HepG2 (cell line): Measurements from ENCODE around the gene PIP4K2B. TPM values are rescaled to one million over a fixed set of nuclear protein-coding genes. Genes with fewer than 3 reads are reported as not detected.

ENCODE experiments used
- BCL6 ChIP-seq: IDR thresholded peaks from 2 replicates; pipeline ENCODE4 v1.6.1; 2016; ENCODE audit warnings: missing genetic modification reagents, missing compliant biosample characterization
- CEBPB ChIP-seq: IDR thresholded peaks from 2 replicates; pipeline ENCODE4 v1.6.1; 2011; ENCODE audit warnings: low read depth, low read length, improper control_type of control experiment, borderline replicate concordance
- ELF1 ChIP-seq: sonication (generic); formaldehyde crosslinking; IDR thresholded peaks from 2 replicates; pipeline ENCODE4 v1.4.0; 2020; ENCODE audit warnings: missing genetic modification reagents
- GATAD1 ChIP-seq: IDR thresholded peaks from 2 replicates; pipeline ENCODE4 v1.6.1; 2016; ENCODE audit warnings: missing genetic modification reagents, missing compliant biosample characterization
- GLI4 ChIP-seq: sonication (generic); formaldehyde crosslinking; IDR thresholded peaks from 2 replicates; pipeline ENCODE4 v1.5.1; 2020; ENCODE audit warnings: missing genetic modification reagents, mild to moderate bottlenecking, moderate library complexity, borderline replicate concordance
- HES4 ChIP-seq: sonication (generic); formaldehyde crosslinking; IDR thresholded peaks from 2 replicates; pipeline ENCODE4 v1.9.0; 2021; ENCODE audit warnings: mild to moderate bottlenecking, missing genetic modification reagents, borderline replicate concordance
- HOXA3 ChIP-seq: sonication (generic); formaldehyde crosslinking; IDR thresholded peaks from 2 replicates; pipeline ENCODE4 v1.5.0; 2020; ENCODE audit warnings: missing genetic modification reagents
- MIXL1 ChIP-seq: IDR thresholded peaks from 2 replicates; pipeline ENCODE4 v1.6.1; 2016
- NR2F1 ChIP-seq, 2 experiments: fragments of 450-650 bp in 1 of 2; formaldehyde crosslinking in 1 of 2; IDR thresholded peaks; 2 replicates each; pipeline versions ENCODE4 v1.5.0 to v1.6.1; 2016 to 2020; ENCODE audit warnings: mild to moderate bottlenecking in 1 of 2, missing compliant biosample characterization in 1 of 2, missing genetic modification reagents in 1 of 2, moderate library complexity in 1 of 2
- RORA ChIP-seq: sonication (generic); formaldehyde crosslinking; IDR thresholded peaks from 2 replicates; pipeline ENCODE4 v1.5.0; 2020; ENCODE audit warnings: mild to moderate bottlenecking, missing genetic modification reagents, moderate library complexity
- SMARCC2 ChIP-seq: fragments of 450-650 bp; IDR thresholded peaks from 2 replicates; pipeline ENCODE4 v1.6.1; 2017; ENCODE audit warnings: antibody characterized with exemption, mild to moderate bottlenecking
- TCF7L2 ChIP-seq: IDR thresholded peaks from 2 replicates; pipeline ENCODE4 v1.6.1; 2011; ENCODE audit warnings: mild to moderate bottlenecking, low read depth, low read length, moderate library complexity
- ZNF263 ChIP-seq: sonication (generic); formaldehyde crosslinking; IDR thresholded peaks from 2 replicates; pipeline ENCODE4 v1.4.0; 2020; ENCODE audit warnings: missing genetic modification reagents
- ZNF513 ChIP-seq: sonication (generic); formaldehyde crosslinking; conservative IDR thresholded peaks from 2 replicates; pipeline ENCODE4 v1.5.0; 2020; ENCODE audit warnings: missing genetic modification reagents
- ZNF547 ChIP-seq: sonication (generic); formaldehyde crosslinking; IDR thresholded peaks from 2 replicates; pipeline ENCODE4 v1.5.1; 2020; ENCODE audit warnings: mild to moderate bottlenecking, missing genetic modification reagents
- ZNF558 ChIP-seq: sonication (generic); formaldehyde crosslinking; IDR thresholded peaks from 2 replicates; pipeline ENCODE4 v1.9.0; 2022; ENCODE audit warnings: mild to moderate bottlenecking, missing genetic modification reagents, borderline replicate concordance
- ZNF7 ChIP-seq: IDR thresholded peaks from 2 replicates; pipeline ENCODE4 v1.6.1; 2016; ENCODE audit warnings: missing biosample characterization, missing genetic modification reagents
- ZNF891 ChIP-seq: sonication (generic); formaldehyde crosslinking; IDR thresholded peaks from 2 replicates; pipeline ENCODE4 v1.5.0; 2020; ENCODE audit warnings: mild to moderate bottlenecking, missing genetic modification reagents
- ZSCAN9 ChIP-seq: IDR thresholded peaks from 2 replicates; pipeline ENCODE4 v1.6.1; 2016; ENCODE audit warnings: borderline replicate concordance
- polyA plus RNA-seq, 8 experiments: library from polyadenylated mRNA; depleted of rRNA in 3 of 8; stranded (reverse) in 7 of 8; unstranded in 1 of 8; fragments of >200 nt; fragmentation: Illumina TruSeq in 4 of 8; extraction: Trizol in 4 of 8; gene quantifications; 2 replicates each; pipeline versions ENCODE4 v1.2.1 to v1.2.3, GENCODE V29; 2011 to 2016; ENCODE audit warnings: low read depth in 4 of 8, missing spikeins in 1 of 8, mixed read lengths in 1 of 8; ENCODE audit not compliant: insufficient read depth in 1 of 8
- total RNA-seq, 5 experiments: library from RNA; depleted of rRNA; stranded (reverse); fragments of >200 nt; fragmentation: Illumina TruSeq; extraction: Trizol; gene quantifications; 2 replicates each; pipeline ENCODE4 v1.2.3, GENCODE V29; 2016; ENCODE audit warnings: low read depth in 1 of 5
- TF ChIP-seq, protein P1 (sequence below): sonication (generic); formaldehyde crosslinking; IDR thresholded peaks from 2 replicates; pipeline ENCODE4 v1.9.0; 2021; ENCODE audit warnings: missing genetic modification reagents, borderline replicate concordance

Gene PIP4K2B
- total and polyA plus RNA-seq, 2 of the 13 experiments (the other 11 are each of a cell fraction or from before 2014, with no cell fraction given), result 20.4 to 54.0 TPM

GRCh38 chr17:38746004-38746848 lies 53.1 kb downstream of the PIP4K2B start (continued):
- TF ChIP-seq ZNF513, result no peak
- TF ChIP-seq ZSCAN9 (CRISPR knock-in tag), result no peak
- peak; percentile 55; the same call in 1 of the 2 replicates for TF ChIP-seq HES4 (CRISPR knock-in tag)
- peak; percentile 59; the same call in 1 of the 2 replicates for TF ChIP-seq HOXA3 (CRISPR knock-in tag)
- TF ChIP-seq ELF1 (CRISPR knock-in tag), result peak; percentile 90
- no peak for TF ChIP-seq CEBPB
- peak; percentile 66; the same call in 1 of the 2 replicates for TF ChIP-seq GATAD1
- no peak for TF ChIP-seq ZNF7
- TF ChIP-seq RORA (CRISPR knock-in tag), result no peak
- peak; percentile 77 for TF ChIP-seq BCL6 (CRISPR knock-in tag)
- no peak for TF ChIP-seq ZNF547 (CRISPR knock-in tag)
- no peak for TF ChIP-seq TCF7L2
- peak; percentile 72 to 77; a peak in 3 of 4 replicates for TF ChIP-seq NR2F1 (CRISPR knock-in tag; IDR thresholded peaks at IDR 0.05)
- TF ChIP-seq SMARCC2, result no peak
- TF ChIP-seq ZNF263 (CRISPR knock-in tag), result 0 out of 2 replicates have a peak, but pooled peaks have one; percentile 20
- no peak for TF ChIP-seq ZNF891 (CRISPR knock-in tag)
- TF ChIP-seq, protein P1, sequence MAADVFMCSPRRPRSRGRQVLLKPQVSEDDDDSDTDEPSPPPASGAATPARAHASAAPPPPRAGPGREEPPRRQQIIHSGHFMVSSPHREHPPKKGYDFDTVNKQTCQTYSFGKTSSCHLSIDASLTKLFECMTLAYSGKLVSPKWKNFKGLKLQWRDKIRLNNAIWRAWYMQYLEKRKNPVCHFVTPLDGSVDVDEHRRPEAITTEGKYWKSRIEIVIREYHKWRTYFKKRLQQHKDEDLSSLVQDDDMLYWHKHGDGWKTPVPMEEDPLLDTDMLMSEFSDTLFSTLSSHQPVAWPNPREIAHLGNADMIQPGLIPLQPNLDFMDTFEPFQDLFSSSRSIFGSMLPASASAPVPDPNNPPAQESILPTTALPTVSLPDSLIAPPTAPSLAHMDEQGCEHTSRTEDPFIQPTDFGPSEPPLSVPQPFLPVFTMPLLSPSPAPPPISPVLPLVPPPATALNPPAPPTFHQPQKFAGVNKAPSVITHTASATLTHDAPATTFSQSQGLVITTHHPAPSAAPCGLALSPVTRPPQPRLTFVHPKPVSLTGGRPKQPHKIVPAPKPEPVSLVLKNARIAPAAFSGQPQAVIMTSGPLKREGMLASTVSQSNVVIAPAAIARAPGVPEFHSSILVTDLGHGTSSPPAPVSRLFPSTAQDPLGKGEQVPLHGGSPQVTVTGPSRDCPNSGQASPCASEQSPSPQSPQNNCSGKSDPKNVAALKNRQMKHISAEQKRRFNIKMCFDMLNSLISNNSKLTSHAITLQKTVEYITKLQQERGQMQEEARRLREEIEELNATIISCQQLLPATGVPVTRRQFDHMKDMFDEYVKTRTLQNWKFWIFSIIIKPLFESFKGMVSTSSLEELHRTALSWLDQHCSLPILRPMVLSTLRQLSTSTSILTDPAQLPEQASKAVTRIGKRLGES, result no peak
- TF ChIP-seq ZNF558 (CRISPR knock-in tag), result no peak
- peak; percentile 44; the same call in 1 of the 2 replicates for TF ChIP-seq GLI4 (CRISPR knock-in tag)
- peak; percentile 80 for TF ChIP-seq MIXL1
